Measurements from ENCODE around the gene PTN. TPM values are rescaled to one million over a fixed set of nuclear protein-coding genes. Genes with fewer than 3 reads are reported as not detected.

PTN gene
- total and polyA plus RNA-seq, 12 donors = 6.6 to 23.0 (median 12.9) TPM

DNA sequence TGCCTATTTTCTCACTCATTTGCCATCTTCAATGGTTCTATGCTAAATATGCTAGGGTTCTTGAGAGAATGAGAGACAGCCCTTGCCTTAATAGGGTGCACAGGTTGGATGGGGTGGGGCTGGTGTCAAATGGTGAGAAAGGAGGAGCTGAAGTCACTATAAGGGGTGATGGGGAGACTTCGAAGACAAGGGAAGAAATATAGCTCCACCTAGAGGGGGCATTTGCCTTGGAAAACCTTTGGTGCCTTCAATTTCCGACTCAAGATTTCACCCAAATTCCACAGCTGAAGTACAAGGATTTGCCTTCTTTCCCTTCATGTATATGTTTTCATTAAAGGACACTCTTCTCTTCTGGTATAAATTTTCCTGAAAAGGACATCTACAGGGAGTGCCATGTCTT lies 5.6 kb downstream of the PTN start:
- TF ChIP-seq CTCF (IDR thresholded peaks at IDR 0.05) = no peak
- WGBS, 2 donors = 68 to 80% methylated on average over 2 of the region's 2 CpGs
- intact Hi-C loops (cut with DNase I) = no loop called here

GRCh38 chr7:137335814-137336213 lies 7.7 kb downstream of the PTN start:
- no peaks in the 10 kb centered on the region for H3K36me3 ChIP-seq
- ATAC-seq (no peak), DNase-seq (no peak)
- H3K27ac ChIP-seq = no peak overlapping the region
- no peak for TF ChIP-seq CTCF (IDR thresholded peaks at IDR 0.05)
- H3K27me3 ChIP-seq = no peaks in the 10 kb centered on the region
- WGBS, 2 donors = 87 to 96% methylated on average over 4 of the region's 4 CpGs
- H3K4me3 ChIP-seq = no peak overlapping the region
- H3K4me1 ChIP-seq = peaks cover 0 to 7% (median 0%) of the 10 kb centered on the region in 9 donors
- peaks cover 0 to 9% (median 0%) of the 10 kb centered on the region in 11 donors for H3K9me3 ChIP-seq
- intact Hi-C loops (cut with DNase I) = no loop called here

More for the DNA sequence above, 5.6 kb downstream of the PTN start:
- H3K36me3 ChIP-seq = no peaks in the 10 kb centered on the region
- peaks cover 0 to 5% (median 0%) of the 10 kb centered on the region in 9 donors for H3K4me1 ChIP-seq
- H3K27me3 ChIP-seq = no peaks in the 10 kb centered on the region
- no peak overlapping the region for H3K27ac ChIP-seq
- H3K4me3 ChIP-seq = no peak overlapping the region
- H3K9me3 ChIP-seq = peaks cover 0 to 9% (median 0%) of the 10 kb centered on the region in 11 donors
- ATAC-seq (no peak), DNase-seq (no peak)

GRCh38 chr7:137331378-137331777 lies 12.2 kb downstream of the PTN start:
- ATAC-seq (no peak), DNase-seq (no peak)
- no peak overlapping the region for H3K4me3 ChIP-seq
- H3K9me3 ChIP-seq = peaks cover 0 to 9% (median 0%) of the 10 kb centered on the region in 11 donors
- no peak for TF ChIP-seq CTCF (IDR thresholded peaks at IDR 0.05)
- H3K4me1 ChIP-seq = peaks cover 0 to 15% (median 0%) of the 10 kb centered on the region in 9 donors
- no peaks in the 10 kb centered on the region for H3K36me3 ChIP-seq
- no peaks in the 10 kb centered on the region for H3K27me3 ChIP-seq
- H3K27ac ChIP-seq = peak overlapping the region in 1 of 10 donors; percentile 3
- WGBS, 2 donors = 72 to 82% methylated on average over 8 of the region's 8 CpGs
- intact Hi-C loops (cut with DNase I) = no loop called here

DNA sequence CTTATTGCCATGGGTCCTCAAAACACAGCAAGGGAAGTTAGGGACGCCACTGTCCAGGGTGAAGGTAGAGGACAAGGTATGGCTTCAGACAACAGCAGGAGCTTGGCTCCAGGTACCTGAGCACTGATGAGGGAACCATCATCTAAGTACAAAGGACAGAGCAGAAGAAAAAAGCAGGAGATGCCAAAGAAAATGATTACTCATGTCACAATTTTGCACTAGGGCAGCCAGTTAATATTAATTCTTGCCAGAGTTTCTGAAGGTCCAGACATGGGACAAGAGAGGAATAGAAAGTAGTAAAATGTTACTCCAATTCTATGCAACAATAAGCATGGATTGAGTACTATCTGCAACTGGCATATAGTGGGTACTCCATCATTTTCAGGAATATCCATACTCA lies 14.1 kb downstream of the PTN start:
- WGBS, 2 donors = 83 to 95% methylated on average over 1 of the region's 1 CpG
- Histone ChIP-seq H3K4me1 (peaks cover 0 to 15% (median 0%) of the 10 kb centered on the region in 9 donors), H3K4me3 (no peak overlapping the region), H3K9me3 (peaks cover 0 to 9% (median 0%) of the 10 kb centered on the region in 11 donors), H3K36me3 (no peaks in the 10 kb centered on the region), H3K27me3 (no peaks in the 10 kb centered on the region), H3K27ac (no peak overlapping the region)
- ATAC-seq (peak in 4 of 8 donors; percentile 19 to 42 (median 26)), DNase-seq (no peak)
- intact Hi-C loops (cut with DNase I) = no loop called here
- no peak for TF ChIP-seq CTCF (IDR thresholded peaks at IDR 0.05)

Data from heart right ventricle (tissue), 16 donors.